Ovary (tissue), 3 donors: ENCODE data around the gene FLNC.

ENCODE experiments used
- POLR2A ChIP-seq: fragments of 450-650 bp; IDR thresholded peaks from one replicate; pipeline ENCODE4 v1.6.1; 2017; ENCODE audit warnings: antibody characterized with exemption, mild to moderate bottlenecking, moderate library complexity
- TF ChIP-seq, protein P1 (sequence below), 3 donors: fragments of 450-650 bp in 2 of 3; fragments of 200-600 bp in 1 of 3; IDR thresholded peaks; one replicate each; pipeline versions ENCODE4 v1.5.1 to v1.8.0; 2016 to 2022; ENCODE audit warnings: antibody characterized with exemption in 3 of 3, mild to moderate bottlenecking in 1 of 3
- donor health status: DM: no; HTN: no; CAD: no.

DNA sequence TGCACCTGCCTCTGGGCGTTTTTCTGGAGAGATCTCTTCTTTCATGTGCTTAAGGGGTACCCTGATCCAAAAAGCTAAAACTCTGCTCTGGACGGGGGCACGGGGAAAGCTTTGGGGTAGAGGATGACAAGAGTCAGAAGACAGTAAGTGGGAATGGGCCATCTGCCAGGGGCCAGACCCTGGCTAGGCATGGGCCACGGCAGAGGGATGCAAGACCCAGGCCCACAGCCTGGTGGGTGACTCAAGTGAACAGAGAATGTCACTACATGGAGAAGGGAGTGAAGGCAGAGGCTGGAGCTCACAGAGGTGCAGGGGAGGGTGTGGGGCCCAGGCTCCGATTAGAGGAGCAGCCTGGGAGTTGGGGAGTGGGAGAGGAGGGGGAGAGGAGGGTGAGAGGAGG is 15.3 kb downstream of the FLNC start:
- TF ChIP-seq, protein P1, sequence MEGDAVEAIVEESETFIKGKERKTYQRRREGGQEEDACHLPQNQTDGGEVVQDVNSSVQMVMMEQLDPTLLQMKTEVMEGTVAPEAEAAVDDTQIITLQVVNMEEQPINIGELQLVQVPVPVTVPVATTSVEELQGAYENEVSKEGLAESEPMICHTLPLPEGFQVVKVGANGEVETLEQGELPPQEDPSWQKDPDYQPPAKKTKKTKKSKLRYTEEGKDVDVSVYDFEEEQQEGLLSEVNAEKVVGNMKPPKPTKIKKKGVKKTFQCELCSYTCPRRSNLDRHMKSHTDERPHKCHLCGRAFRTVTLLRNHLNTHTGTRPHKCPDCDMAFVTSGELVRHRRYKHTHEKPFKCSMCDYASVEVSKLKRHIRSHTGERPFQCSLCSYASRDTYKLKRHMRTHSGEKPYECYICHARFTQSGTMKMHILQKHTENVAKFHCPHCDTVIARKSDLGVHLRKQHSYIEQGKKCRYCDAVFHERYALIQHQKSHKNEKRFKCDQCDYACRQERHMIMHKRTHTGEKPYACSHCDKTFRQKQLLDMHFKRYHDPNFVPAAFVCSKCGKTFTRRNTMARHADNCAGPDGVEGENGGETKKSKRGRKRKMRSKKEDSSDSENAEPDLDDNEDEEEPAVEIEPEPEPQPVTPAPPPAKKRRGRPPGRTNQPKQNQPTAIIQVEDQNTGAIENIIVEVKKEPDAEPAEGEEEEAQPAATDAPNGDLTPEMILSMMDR (IDR thresholded peaks at IDR 0.05) = no peak
- TF ChIP-seq POLR2A = no peak
